ENCODE data around the gene PIK3R3.

The PIK3R3 gene

DNA sequence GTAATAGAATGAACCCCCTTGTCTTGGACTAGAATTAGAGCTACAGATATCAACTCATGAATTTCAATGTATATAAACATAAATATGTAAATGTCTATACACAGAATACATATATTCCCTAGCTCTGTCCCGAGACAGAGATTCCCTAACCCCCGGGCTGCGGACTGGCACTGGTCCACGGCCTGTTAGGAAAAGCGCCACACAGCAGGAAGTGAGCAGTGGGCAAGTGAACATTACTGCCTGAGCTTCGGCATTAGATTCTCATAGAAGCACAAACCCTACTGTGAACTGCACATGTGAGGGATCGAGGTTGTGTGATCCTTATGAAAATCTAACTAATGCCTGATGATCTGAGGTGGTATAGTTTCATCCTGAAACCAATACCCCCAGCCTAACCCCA is 51.2 kb downstream of the PIK3R3 start:
- TF ChIP-seq, protein P1, sequence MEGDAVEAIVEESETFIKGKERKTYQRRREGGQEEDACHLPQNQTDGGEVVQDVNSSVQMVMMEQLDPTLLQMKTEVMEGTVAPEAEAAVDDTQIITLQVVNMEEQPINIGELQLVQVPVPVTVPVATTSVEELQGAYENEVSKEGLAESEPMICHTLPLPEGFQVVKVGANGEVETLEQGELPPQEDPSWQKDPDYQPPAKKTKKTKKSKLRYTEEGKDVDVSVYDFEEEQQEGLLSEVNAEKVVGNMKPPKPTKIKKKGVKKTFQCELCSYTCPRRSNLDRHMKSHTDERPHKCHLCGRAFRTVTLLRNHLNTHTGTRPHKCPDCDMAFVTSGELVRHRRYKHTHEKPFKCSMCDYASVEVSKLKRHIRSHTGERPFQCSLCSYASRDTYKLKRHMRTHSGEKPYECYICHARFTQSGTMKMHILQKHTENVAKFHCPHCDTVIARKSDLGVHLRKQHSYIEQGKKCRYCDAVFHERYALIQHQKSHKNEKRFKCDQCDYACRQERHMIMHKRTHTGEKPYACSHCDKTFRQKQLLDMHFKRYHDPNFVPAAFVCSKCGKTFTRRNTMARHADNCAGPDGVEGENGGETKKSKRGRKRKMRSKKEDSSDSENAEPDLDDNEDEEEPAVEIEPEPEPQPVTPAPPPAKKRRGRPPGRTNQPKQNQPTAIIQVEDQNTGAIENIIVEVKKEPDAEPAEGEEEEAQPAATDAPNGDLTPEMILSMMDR (IDR thresholded peaks at IDR 0.05; ENCODE audit: low read depth, low read length, missing control alignments) = no peak
- Histone ChIP-seq H3K36me3 (replicated peaks) (no peaks in the 10 kb centered on the region), H3K4me3 (ENCODE audit: low read depth, low read length) (no peak overlapping the region), H3K27ac (no peak overlapping the region), H3K27me3 (replicated peaks) (no peaks in the 10 kb centered on the region)
- no peak for DNase-seq
- in situ Hi-C loops (cut with HindIII; ENCODE audit: low pct_ligation_motif_present, low sequenced_read_pairs) = no loop called here

- no peaks in the 10 kb centered on the region for H3K27me3 ChIP-seq (replicated peaks)
- TF ChIP-seq, protein P1 (IDR thresholded peaks at IDR 0.05; ENCODE audit: low read depth, low read length, missing control alignments) = no peak
- DNase-seq = no peak
- H3K36me3 ChIP-seq (replicated peaks) = no peaks in the 10 kb centered on the region
- in situ Hi-C loops (cut with HindIII; ENCODE audit: low pct_ligation_motif_present, low sequenced_read_pairs) = no loop called here
- H3K27ac ChIP-seq = no peak overlapping the region
- H3K4me3 ChIP-seq (ENCODE audit: low read depth, low read length) = no peak overlapping the region
Observed at GRCh38 chr1:46080257-46080656, 52.2 kb downstream of the PIK3R3 start.

GRCh38 chr1:46077644-46078043 is 54.8 kb downstream of the PIK3R3 start:
- Histone ChIP-seq H3K4me3 (ENCODE audit: low read depth, low read length) (no peak overlapping the region), H3K27me3 (replicated peaks) (no peaks in the 10 kb centered on the region), H3K36me3 (replicated peaks) (no peaks in the 10 kb centered on the region), H3K27ac (no peak overlapping the region)
- TF ChIP-seq, protein P1 (IDR thresholded peaks at IDR 0.05; ENCODE audit: low read depth, low read length, missing control alignments) = no peak
- no peak for DNase-seq
- in situ Hi-C loops (cut with HindIII; ENCODE audit: low pct_ligation_motif_present, low sequenced_read_pairs) = no loop called here

- in situ Hi-C loops (cut with HindIII; ENCODE audit: low pct_ligation_motif_present, low sequenced_read_pairs) = no loop called here
- H3K27ac ChIP-seq = no peak overlapping the region
- no peak overlapping the region for H3K4me3 ChIP-seq (ENCODE audit: low read depth, low read length)
- no peaks in the 10 kb centered on the region for H3K36me3 ChIP-seq (replicated peaks)
- DNase-seq = no peak
- TF ChIP-seq, protein P1 (IDR thresholded peaks at IDR 0.05; ENCODE audit: low read depth, low read length, missing control alignments) = no peak
- no peaks in the 10 kb centered on the region for H3K27me3 ChIP-seq (replicated peaks)
Observed at GRCh38 chr1:46076343-46076742, 56.1 kb downstream of the PIK3R3 start.

GRCh38 chr1:46072975-46073374 is 59.5 kb downstream of the PIK3R3 start:
- H3K36me3 ChIP-seq (replicated peaks) = no peaks in the 10 kb centered on the region
- in situ Hi-C loops (cut with HindIII; ENCODE audit: low pct_ligation_motif_present, low sequenced_read_pairs) = no loop called here
- no peak overlapping the region for H3K4me3 ChIP-seq (ENCODE audit: low read depth, low read length)
- H3K27ac ChIP-seq = no peak overlapping the region
- DNase-seq = no peak
- TF ChIP-seq, protein P1 (IDR thresholded peaks at IDR 0.05; ENCODE audit: low read depth, low read length, missing control alignments) = no peak
- no peaks in the 10 kb centered on the region for H3K27me3 ChIP-seq (replicated peaks)

- Histone ChIP-seq H3K27ac (no peak overlapping the region), H3K4me3 (ENCODE audit: low read depth, low read length) (no peak overlapping the region), H3K27me3 (replicated peaks) (no peaks in the 10 kb centered on the region), H3K36me3 (replicated peaks) (no peaks in the 10 kb centered on the region)
- TF ChIP-seq, protein P1 (IDR thresholded peaks at IDR 0.05; ENCODE audit: low read depth, low read length, missing control alignments) = no peak
- DNase-seq = no peak
- in situ Hi-C loops (cut with HindIII; ENCODE audit: low pct_ligation_motif_present, low sequenced_read_pairs) = no loop called here
Observed at GRCh38 chr1:46070164-46070814, 62.1 kb downstream of the PIK3R3 start.

Data from brain microvascular endothelial cell (primary cell).